Measurements from ENCODE around the gene CLDN19. TPM values are rescaled to one million over a fixed set of nuclear protein-coding genes. Genes with fewer than 3 reads are reported as not detected.
"Not testable (repeated sequence)": the region's sequence is repeated elsewhere in the genome, so short reads cannot be mapped to it uniquely, and the experiment has no call there.

CLDN19 gene
- total RNA-seq, 1 experiment from 2014 or later: not detected

DNA sequence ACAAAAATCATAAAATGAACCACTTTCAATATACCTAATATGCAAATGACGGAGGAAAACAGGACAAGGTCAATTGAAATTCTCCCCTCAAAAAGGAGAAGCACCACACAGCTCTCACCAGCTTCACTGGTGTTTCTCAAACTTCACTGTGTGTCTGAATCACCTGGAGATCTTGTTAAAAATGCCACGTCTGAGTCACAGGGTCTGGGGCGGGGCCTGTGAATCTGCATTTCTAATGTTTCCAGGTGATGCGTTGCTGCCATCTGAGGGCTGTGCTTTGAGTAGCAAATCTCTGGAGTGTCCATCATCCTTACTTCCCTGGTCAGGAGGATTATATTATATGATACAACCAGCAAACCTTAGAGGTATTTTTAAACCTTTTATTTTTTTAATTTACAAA is 9.0 kb downstream of the CLDN19 start:
- no peaks in the 10 kb centered on the region for H3K27me3 ChIP-seq (replicated peaks)
- H3K9me3 ChIP-seq (replicated peaks): no peaks in the 10 kb centered on the region
- no peak for DNase-seq (ENCODE audit: low read depth in 1 of 2, low spot score in 2 of 2)
- no peak overlapping the region for H3K4me3 ChIP-seq
- H3K4me1 ChIP-seq (replicated peaks): no peaks in the 10 kb centered on the region
- no peaks in the 10 kb centered on the region for H3K36me3 ChIP-seq
- H3K27ac ChIP-seq: no peak overlapping the region

DNA sequence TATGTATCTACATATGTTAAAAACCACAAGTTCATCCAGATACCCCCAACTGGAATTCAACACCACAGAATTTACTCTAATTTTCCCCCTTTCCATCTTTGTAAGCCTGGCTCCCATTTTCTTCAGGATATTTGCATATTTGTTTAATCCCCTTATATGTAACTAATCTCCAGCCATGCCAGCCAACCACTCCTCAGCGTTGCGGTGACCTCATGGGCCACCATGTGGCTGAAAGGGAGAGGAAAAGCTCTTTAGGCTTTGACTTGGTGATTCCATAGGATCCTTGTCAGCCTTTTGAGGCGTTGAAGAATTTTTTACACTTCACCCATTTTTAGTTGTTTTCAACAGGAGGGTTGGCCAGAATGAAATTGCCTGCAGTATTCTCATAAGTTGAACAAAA is 10.0 kb downstream of the CLDN19 start:
- no peak overlapping the region for H3K4me3 ChIP-seq
- H3K9me3 ChIP-seq (replicated peaks): no peaks in the 10 kb centered on the region
- H3K27me3 ChIP-seq (replicated peaks): no peaks in the 10 kb centered on the region
- no peaks in the 10 kb centered on the region for H3K4me1 ChIP-seq (replicated peaks)
- no peak overlapping the region for H3K27ac ChIP-seq
- no peaks in the 10 kb centered on the region for H3K36me3 ChIP-seq
- DNase-seq (ENCODE audit: low read depth in 1 of 2, low spot score in 2 of 2): no peak

DNA sequence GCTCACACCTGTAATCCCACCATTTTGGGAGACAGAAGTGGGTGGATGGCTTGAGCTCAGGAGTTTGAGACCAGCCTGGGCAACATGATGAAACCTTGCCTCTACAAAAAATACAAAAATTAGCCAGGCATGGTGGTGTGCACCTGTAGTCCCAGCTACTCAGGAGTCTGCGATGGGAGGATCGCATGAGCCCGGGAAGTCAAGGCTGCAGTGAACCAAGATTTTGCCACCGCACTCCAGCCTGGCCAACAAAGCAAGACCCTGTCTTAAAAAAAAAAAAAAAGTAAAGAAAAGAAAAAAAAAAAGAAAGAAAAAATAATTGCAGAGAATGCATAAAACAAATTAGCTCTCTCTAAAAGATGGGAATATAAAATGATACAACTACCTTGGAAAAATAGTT is 14.2 kb downstream of the CLDN19 start:
- not testable (repeated sequence) for H3K4me1 ChIP-seq (replicated peaks); H3K27me3 ChIP-seq (replicated peaks); H3K36me3 ChIP-seq; H3K4me3 ChIP-seq; H3K27ac ChIP-seq; H3K9me3 ChIP-seq (replicated peaks); DNase-seq (ENCODE audit: low read depth in 1 of 2, low spot score in 2 of 2)

DNA sequence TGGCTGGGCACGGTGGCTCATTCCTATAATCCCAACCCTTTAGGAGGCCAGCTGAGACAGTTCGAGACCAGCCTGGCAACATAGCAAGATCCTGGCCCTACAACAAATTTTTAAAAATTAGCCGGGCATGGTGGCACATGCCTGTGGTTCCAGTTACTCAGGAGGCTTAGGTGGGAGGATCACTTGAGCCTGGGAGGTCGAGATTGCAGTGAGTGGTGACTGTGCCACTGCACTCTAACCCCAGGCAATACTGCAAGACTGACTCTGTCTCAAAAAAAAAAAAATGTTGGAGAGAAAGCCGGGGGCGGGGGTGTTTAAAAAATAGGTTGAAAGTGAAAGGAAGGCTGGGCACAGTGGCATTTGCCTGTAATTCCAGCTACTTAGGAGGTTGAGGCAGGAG is 16.5 kb downstream of the CLDN19 start:
- H3K4me3 ChIP-seq: no peak overlapping the region
- no peaks in the 10 kb centered on the region for H3K27me3 ChIP-seq (replicated peaks)
- no peak overlapping the region for H3K27ac ChIP-seq
- DNase-seq (ENCODE audit: low read depth in 1 of 2, low spot score in 2 of 2): no peak
- no peaks in the 10 kb centered on the region for H3K4me1 ChIP-seq (replicated peaks)
- no peaks in the 10 kb centered on the region for H3K36me3 ChIP-seq
- H3K9me3 ChIP-seq (replicated peaks): no peaks in the 10 kb centered on the region

DNA sequence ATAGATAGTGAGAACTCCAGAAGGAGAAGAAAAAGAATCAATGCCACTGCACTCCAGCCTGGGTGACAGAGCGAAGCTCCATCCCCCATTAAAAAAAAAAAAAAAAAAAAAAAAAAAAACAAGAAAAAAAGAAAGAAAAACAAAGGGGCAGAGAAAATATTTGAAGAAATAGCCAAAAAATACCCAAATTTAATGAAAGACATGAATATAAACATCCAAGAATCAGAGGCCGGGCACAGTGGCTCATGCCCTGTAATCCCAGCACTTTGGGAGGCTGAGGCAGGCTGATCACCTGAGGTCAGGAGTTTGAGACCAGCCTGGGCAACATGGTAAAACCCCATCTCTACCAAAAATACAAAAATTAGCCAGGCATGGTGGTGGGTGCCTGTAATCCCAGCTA is 17.6 kb downstream of the CLDN19 start:
- not testable (repeated sequence) for H3K9me3 ChIP-seq (replicated peaks); H3K4me3 ChIP-seq; H3K27me3 ChIP-seq (replicated peaks); H3K27ac ChIP-seq; H3K36me3 ChIP-seq; H3K4me1 ChIP-seq (replicated peaks); DNase-seq (ENCODE audit: low read depth in 1 of 2, low spot score in 2 of 2)

DNA sequence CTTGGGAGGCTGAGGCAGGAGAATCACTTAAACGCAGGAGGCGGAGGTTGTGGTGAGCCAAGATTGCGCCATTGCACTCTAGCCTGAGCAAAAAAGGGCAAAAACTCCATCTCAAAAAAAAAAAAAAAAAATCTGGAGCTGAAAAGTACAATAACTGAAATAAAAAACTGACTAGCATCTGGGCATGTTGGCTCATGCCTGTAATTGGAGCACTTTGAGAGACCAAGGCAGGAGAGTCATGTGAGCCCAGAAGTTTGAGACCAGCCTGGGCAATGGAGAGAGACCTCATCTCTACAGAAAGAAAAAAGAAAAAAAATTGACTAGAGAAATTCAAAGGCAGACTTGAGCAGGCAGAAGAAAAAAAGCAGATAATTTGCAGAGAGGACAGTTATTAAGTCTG is 18.1 kb downstream of the CLDN19 start:
- Histone ChIP-seq H3K4me3 (no peak overlapping the region), H3K27ac (no peak overlapping the region), H3K4me1 (replicated peaks) (no peaks in the 10 kb centered on the region), H3K36me3 (no peaks in the 10 kb centered on the region), H3K27me3 (replicated peaks) (no peaks in the 10 kb centered on the region), H3K9me3 (replicated peaks) (no peaks in the 10 kb centered on the region)
- DNase-seq (ENCODE audit: low read depth in 1 of 2, low spot score in 2 of 2): no peak

DNA sequence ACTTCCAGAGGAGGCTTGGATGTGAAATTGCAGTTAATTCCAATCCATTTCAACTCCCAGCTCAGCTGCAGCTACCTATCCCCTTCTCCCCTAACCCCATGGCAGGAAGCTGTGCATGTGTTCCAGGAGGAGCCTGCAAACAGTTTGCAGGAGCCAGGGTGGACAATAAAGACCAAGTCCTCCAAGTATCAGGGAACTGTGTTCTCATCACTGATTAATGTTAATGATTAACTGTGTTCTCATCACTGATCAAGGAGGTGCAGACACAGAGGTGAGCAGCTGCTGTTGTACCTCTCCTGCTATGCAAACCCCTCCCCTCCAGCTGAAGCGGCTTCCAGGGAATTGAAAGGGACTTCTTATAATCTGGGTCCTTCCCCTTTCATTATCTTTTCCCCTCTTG is 19.2 kb downstream of the CLDN19 start:
- Histone ChIP-seq H3K9me3 (replicated peaks) (no peaks in the 10 kb centered on the region), H3K27me3 (replicated peaks) (no peaks in the 10 kb centered on the region), H3K36me3 (no peaks in the 10 kb centered on the region), H3K27ac (no peak overlapping the region), H3K4me1 (replicated peaks) (no peaks in the 10 kb centered on the region), H3K4me3 (no peak overlapping the region)
- no peak for DNase-seq (ENCODE audit: low read depth in 1 of 2, low spot score in 2 of 2)

DNA sequence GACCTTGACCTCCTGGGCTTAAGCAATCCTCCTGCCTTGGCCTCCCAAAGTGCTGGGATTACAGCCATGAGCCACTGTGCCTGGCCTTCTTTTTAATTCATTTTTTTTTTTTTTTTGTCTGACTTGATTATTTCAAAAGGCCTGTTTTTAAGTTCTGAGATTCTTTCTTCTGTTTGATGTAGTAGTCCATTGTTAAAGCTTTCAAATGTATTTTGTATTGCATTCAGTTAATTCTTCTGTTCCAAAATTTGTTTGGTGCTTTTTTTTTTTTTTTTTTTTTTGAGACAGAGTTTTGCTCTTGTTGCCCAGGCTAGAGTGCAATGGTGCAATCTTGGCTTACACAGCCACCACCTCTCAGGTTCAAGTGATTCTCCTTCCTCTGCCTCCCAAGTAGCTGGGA is 25.6 kb downstream of the CLDN19 start:
- not testable (repeated sequence) for H3K27me3 ChIP-seq (replicated peaks); H3K9me3 ChIP-seq (replicated peaks); DNase-seq (ENCODE audit: low read depth in 1 of 2, low spot score in 2 of 2); H3K4me1 ChIP-seq (replicated peaks); H3K4me3 ChIP-seq; H3K27ac ChIP-seq
- H3K36me3 ChIP-seq: peaks cover 29% of the 10 kb centered on the region

DNA sequence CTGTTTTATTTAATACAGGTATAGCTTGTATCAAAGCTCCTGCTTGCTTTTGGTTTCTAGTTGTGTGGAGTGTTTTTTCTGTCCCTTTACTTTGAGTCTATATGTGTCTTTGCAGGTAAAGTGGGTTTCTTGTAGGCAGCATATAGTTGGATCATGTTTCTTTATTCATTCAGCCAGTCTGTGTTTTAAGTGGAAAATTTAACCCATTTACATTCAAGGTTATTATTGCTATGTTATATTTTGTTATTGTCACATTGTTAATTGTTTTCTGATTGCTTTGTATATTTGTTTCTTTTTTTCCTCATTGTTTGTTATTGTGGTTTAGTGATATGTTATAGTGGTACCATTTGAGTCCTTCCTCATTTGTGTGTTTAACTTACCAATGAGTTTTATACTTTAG is 26.7 kb downstream of the CLDN19 start:
- Histone ChIP-seq H3K36me3 (peaks cover 31% of the 10 kb centered on the region), H3K9me3 (replicated peaks) (0 out of 2 replicates have a peak, but pooled peaks cover 3% of the 10 kb centered on the region), H3K4me3 (no peak overlapping the region), H3K27me3 (replicated peaks) (no peaks in the 10 kb centered on the region), H3K4me1 (replicated peaks) (no peaks in the 10 kb centered on the region), H3K27ac (no peak overlapping the region)
- DNase-seq (ENCODE audit: low read depth in 1 of 2, low spot score in 2 of 2): no peak

DNA sequence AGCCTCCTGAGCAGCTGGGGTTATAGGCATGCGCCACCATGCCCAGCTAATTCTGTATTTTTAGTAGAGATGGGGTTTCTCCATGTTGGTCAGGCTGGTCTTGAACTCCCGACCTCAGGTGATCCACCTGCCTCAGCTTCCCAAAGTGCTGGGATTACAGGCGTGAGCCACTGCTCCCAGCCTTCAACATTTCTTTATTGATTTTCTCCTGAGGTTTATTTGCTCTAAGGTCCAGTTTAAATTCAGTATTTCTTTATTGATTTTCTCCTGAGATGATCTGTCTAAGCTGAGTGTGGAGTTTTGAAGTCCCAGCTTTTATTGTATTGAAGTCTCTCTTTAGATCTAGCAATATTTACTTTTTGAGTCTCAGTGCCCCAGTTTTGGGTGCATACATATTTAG is 27.2 kb downstream of the CLDN19 start:
- not testable (repeated sequence) for H3K27me3 ChIP-seq (replicated peaks); DNase-seq (ENCODE audit: low read depth in 1 of 2, low spot score in 2 of 2); H3K9me3 ChIP-seq (replicated peaks); H3K4me1 ChIP-seq (replicated peaks); H3K27ac ChIP-seq; H3K4me3 ChIP-seq
- H3K36me3 ChIP-seq: peaks cover 31% of the 10 kb centered on the region

DNA sequence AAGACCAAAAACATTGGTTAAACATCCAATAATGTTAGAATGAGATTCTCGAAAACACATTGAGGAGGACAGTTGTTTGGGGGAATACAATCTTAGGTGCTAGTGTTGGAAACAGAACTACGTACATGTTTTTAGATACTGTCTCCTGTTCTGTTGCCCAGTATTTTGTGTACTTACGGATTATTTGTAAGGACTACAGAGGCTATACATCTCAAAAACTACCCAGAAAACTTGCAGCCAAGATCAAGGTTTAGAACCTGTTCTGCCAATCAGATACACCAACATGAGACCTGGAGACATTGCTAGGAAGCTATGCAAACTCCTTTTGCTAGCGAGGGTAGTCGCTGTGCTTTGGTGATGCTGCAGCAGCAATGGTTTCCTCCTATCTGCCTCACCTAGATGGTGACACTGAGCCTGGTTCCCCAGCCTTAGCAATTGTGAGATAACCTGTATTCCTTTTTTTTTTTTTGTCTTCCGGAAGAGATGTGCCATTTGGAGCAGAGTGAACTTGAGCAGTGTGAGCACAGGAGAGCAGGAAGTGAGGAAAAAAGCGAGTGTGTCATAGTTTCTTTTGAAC is 36.1 kb downstream of the CLDN19 start:
- Histone ChIP-seq H3K36me3 (peaks cover 84% of the 10 kb centered on the region), H3K27me3 (replicated peaks) (no peaks in the 10 kb centered on the region), H3K4me3 (no peak overlapping the region), H3K9me3 (replicated peaks) (no peaks in the 10 kb centered on the region; the same call in 1 of the 2 replicates), H3K27ac (no peak overlapping the region), H3K4me1 (replicated peaks) (no peaks in the 10 kb centered on the region)
- no peak for DNase-seq (ENCODE audit: low read depth in 1 of 2, low spot score in 2 of 2)

DNA sequence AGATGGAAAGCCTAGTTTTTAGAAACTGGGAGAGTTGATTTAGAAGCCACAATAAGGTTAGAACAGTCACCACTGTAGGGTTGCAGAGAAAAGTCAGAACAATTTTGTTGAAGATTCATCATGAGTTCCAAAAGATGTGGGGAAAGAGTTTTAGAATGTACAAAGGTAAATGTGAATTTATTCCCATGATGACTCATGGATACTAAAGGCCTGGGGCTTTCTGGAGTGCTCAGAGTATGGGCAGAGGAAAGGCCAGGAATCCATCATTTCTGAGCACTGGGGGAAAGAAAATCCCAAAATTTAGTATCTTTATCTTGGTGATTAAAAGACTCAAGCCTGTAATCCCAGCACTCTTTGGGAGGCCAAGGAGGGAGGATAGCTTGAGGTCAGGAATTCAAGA is 40.0 kb downstream of the CLDN19 start:
- Histone ChIP-seq H3K36me3 (peaks cover 100% of the 10 kb centered on the region), H3K27me3 (replicated peaks) (no peaks in the 10 kb centered on the region), H3K27ac (no peak overlapping the region), H3K4me3 (no peak overlapping the region), H3K4me1 (replicated peaks) (no peaks in the 10 kb centered on the region), H3K9me3 (replicated peaks) (no peaks in the 10 kb centered on the region)
- no peak for DNase-seq (ENCODE audit: low read depth in 1 of 2, low spot score in 2 of 2)

DNA sequence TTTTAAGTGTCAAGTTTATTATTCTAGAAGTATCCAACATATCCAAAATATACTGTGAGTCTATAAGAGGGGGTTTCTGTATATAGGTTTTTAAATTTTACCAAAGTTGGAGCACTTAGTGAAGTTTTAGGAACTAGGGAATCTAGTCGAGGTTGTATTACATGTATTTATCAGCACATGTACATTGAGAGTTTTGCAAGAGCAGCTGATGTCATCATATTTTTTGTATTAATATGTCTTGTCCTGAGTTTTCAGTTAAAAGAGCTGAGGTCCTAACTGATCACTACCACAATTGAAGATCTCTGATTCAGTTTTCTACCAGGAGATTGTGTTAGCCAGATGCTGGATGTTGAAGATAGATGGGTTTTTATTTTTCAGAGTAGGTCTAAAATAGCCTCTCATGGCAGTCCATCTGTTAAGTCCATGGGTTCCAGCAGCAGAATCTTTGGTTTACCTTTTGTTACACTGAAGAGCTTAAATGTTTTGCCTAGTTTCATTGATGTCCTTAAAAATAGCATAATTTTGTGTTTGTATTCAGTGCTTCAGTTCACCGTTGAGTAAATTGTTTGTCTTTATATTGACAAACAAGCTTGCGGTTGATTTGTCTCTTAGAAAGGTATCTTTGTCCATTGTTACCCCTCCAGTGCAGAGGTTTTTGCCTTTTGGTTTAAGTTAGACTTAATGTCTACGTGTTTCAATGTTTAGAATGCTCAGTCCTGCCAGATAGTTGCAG is 41.8 kb downstream of the CLDN19 start:
- peaks cover 100% of the 10 kb centered on the region for H3K36me3 ChIP-seq
- no peak for DNase-seq (ENCODE audit: low read depth in 1 of 2, low spot score in 2 of 2)

DNA sequence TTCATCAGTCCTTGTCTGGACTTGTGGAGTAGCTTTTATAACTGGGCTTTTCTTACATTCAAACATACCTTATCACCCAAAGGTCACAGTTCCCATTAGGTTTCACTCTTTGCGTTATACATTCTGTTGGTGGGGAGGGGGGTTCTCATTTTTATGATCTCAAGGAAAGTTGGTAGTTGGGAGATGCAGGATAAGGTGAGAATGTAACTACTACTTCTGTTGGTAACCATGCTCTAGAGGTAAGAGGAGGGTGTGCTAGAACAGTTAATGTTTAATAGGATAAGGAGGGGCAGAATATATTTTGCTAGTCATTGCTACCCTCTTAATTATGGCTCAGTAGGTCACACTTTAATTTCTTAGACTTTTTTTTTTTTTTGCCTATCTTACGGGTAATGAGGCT is 47.1 kb downstream of the CLDN19 start:
- no peaks in the 10 kb centered on the region for H3K4me1 ChIP-seq (replicated peaks)
- DNase-seq (ENCODE audit: low read depth in 1 of 2, low spot score in 2 of 2): no peak
- no peak overlapping the region for H3K4me3 ChIP-seq
- no peak overlapping the region for H3K27ac ChIP-seq
- no peaks in the 10 kb centered on the region for H3K27me3 ChIP-seq (replicated peaks)
- H3K36me3 ChIP-seq: peaks cover 88% of the 10 kb centered on the region
- no peaks in the 10 kb centered on the region for H3K9me3 ChIP-seq (replicated peaks)

More for the DNA sequence above, 41.8 kb downstream of the CLDN19 start:
- Histone ChIP-seq H3K27me3 (replicated peaks) (no peaks in the 10 kb centered on the region), H3K9me3 (replicated peaks) (no peaks in the 10 kb centered on the region), H3K4me3 (no peak overlapping the region), H3K27ac (no peak overlapping the region), H3K4me1 (replicated peaks) (no peaks in the 10 kb centered on the region)

DNA sequence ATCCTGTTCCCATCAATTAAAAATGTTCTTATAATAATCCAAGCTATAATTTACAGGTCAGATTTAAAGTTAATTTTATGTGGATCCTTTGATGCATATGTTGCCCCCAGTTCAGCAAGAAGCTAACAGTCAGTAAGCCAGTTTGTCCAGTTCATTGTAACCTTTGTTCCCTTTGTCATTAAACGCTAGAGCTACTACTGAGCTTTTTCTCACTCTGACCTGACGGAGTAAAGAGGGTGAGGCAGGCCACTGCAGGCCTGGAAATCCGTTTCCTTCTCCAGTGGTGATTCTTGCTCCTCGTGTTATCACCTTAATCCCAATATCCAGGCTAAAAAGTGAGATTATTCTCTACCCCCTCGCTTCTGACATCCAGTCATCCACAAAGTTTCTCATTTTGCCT is 47.6 kb downstream of the CLDN19 start:
- Histone ChIP-seq H3K9me3 (replicated peaks) (no peaks in the 10 kb centered on the region), H3K4me3 (no peak overlapping the region), H3K4me1 (replicated peaks) (no peaks in the 10 kb centered on the region), H3K36me3 (peaks cover 88% of the 10 kb centered on the region), H3K27me3 (replicated peaks) (no peaks in the 10 kb centered on the region), H3K27ac (no peak overlapping the region)
- no peak for DNase-seq (ENCODE audit: low read depth in 1 of 2, low spot score in 2 of 2)
